CD4-positive, alpha-beta T cell treated with Interferon alpha-2 for 1 hour (primary cell): ENCODE measurements around the gene ZNF385B.
"Not testable (repeated sequence)": the region's sequence is repeated elsewhere in the genome, so short reads cannot be mapped to it uniquely, and the experiment has no call there.

Experiments used
- DNase-seq, 2 donors: peaks; one replicate each; pipeline ENCODE4 v3.0.0-alpha.2; 2020 to 2022

Gene ZNF385B

DNA sequence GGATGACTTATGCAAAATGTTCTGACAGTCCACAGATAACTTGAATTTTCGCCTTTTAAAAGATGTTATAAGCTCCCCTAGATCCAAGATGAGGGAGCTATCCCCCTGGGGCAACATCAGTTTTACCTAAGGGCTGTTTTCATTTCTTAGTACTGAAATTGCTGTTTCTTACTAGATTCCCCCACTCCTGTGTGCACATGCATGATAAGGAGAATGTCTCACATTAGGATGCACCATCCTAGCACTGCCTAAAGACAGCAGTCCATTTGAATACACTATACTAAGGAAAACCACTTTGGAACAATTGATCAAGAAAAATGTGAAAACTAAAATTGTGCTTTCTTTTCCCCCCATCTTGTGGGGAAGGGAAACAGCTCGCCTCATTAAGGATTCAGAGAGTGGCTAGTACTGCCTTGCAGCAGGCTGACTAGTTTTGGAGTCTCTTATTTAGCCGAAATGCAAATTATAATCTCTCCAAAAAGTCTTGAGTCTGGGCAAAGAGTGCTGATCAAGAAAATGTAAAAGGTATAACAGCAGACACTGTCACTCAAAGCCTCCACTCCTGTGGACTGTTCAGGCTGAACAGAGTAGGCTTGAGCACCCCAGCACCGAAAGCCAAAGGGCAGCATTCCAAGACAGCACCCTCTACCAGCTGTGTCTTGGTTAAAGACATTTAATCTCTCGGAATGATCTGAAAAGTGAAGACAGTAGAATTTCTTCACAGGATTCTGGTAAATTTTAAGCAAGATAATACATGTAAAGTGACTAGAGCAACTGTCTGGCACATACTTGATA lies 65.0 kb downstream of the ZNF385B start:
- DNase-seq, result no peak

DNA sequence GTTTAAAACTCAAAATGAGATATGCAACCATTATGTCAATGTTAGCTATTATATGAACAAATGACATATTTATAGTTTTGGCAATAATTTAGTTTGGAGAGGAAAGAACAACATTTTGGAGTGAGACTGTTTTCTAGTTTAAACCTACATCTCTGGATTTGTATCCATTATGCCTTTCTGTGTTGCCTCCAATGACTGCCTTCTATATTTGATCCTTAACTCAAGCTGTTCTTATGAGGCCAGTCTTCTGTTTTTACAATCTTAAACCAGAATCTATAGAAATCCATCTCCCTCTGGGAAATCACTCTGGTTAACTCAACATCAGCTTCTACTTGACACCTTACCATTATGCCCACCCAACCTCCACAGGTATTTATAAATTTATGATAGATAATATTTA lies 67.5 kb downstream of the ZNF385B start:
- DNase-seq, result no peak

DNA sequence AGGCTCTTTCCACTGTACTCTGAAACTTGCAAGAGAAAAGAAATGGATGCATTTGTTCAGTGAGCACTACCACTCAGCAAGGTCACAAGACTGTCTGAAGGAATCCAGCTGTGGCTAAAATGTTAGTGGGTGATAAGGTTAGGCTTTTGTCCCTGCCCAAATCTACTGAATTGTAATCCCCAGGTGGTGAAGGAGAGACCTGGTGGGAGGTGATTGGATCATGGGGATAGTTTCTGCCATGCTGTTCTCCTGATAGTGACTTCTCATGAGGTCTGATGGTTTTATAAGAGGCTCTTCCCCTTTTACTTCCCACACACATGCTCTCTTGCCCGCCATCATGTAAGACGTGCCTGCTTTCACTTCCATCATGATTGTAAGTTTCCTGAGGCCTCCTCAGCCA lies 68.2 kb downstream of the ZNF385B start:
- DNase-seq, result no peak

DNA sequence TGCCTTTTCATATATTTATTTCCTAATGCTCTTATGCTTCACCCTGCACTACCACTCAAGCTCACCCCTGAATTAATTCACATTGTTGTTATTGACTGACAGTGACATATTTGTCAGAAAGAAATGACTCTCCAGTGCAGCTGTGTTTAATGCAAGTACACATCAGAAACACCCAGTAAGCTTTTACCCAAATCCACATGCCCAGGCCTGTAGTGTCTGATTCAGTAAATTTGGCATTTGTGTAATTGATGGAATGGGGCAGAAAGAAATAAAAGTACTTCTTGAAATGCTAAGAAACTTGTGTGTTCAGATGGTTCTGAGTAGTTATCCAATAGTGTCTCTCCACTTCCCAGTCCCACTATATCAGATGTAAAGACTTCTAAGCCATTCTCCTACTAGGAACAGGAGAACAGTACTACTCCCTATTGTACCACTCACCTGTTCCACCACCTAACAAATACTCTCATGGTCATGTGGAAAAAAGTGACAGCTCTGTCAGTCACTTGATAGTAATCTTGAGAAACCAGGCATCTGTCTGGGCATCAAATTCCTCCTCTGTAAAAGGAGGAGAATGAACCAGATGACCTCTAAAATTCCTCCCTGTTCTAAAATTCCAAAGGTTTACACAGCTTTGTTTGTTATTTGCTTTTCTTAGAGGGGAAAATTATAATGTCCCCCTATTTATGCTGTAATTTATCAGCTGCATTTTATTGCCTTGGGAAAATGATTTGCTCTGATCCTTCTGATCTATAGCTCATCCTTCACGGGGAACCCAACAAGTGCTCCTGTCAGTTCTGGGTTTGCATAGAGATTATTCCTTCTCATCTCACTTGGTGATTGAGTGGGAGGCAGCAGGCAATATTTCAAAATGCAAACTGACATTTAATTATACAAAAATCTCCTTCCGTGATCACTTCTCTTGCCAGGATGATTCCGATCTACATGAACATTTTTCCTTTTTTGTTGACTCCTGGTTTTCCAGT lies 70.9 kb downstream of the ZNF385B start:
- DNase-seq, result no peak

DNA sequence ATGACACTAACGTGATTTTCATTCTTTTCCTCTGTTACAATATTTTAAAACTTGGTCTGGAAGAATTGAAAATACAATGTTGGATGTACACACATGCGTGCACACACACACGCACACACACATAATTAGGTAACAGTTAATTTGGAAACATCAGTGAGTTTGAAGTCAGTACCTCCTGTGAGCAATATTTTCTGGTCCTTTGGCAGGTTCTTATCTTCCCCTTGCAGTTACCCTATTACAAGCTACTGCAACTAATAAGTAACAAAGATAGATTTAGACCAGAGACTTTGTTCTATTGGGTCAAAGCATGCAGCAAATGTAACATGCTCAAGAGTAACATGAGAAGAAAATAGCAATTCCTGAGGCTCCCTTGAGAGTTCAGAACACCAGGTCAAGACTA lies 73.3 kb downstream of the ZNF385B start:
- DNase-seq, result no peak

DNA sequence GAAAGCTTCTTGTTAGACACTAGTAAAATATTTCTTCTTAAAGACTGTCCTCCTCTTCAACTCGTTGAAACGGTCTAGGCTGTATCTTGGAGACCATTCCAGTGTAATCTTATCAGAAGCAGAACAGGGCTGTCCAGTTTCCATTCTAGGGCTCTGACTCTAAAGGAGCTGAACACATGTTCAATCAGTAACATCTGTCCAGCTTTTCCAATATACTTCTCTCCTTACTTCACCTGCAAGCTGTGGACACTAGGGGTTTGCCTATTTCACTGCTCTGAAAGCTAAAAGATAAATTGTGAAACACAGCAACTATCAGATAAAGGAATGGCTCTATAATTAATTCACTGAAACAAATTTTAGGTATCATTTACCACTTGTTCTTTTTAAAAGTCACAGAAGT lies 73.8 kb downstream of the ZNF385B start:
- DNase-seq, result no peak

DNA sequence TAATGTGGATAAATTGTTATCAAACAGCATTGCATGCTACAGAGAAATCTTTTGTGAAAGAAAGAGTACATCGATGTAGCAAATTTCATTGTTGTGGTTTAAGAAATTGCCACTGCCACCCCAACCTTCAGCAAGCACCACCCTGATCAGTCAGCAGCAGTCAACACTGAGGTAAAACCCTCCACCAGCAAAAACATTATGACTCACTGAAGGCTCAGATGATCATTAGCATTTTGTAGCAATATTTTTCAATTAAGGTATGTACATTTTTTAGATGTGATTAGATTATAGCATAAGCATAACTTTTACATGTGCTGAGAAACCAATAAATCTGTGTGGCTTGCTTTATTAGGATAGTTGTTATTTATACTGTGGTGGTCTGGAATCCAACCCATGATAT lies 75.5 kb downstream of the ZNF385B start:
- no peak for DNase-seq

DNA sequence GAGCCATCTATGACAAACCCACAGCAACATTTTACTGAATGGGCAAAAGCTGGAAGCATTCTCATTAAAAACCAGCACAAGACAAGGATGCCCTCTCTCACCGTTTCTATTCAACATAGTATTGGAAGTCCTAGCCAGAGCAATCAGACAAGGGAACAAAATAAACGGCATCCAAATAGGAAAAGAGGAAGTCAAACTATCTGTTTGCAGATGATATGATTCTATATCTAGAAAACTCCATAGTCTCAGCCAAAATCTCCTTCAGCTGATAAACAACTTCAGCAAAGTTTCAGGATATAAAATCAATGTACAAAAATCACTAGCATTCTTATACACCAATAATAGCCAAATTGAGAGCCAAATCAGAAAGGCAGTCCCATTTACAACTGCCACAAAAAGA lies 79.1 kb downstream of the ZNF385B start:
- DNase-seq, result not testable (repeated sequence)

DNA sequence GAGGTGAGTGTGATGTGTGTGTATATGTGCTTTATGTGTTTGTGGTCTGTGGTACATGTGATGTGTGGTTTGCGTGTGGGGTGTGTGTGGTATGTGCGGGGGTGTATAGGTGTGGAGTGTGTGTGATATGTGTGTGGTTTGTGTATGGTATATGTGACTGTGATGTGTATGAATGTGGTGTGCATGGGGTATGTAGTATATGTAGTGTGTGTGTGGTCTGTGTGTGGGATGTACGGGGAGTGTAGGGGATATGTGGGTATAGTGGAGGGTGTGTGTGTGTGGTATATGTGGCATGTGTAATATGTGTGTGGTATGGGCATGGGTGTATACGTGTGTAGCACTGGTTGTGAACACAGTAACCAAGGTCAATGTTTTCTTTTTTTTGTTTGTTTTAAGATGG lies 87.4 kb downstream of the ZNF385B start:
- no peak for DNase-seq

DNA sequence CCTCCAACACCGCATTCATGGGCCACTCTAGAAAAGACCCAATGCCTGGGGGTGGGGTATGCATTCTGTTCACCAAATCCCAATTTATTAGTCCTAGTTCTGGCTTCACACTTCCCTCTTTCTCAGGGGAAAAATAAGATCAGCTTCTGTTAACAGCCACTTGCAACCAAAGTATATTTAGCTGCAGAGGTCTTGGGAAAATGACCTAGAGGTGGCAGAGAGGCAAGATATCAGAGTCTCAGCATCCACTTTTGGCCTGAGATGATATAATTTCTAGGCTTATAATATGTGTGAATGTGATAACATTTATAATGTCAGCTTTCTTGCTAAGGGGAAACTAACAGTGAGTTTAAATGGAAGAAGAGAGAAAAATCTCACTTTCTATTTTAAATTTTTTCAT lies 89.1 kb downstream of the ZNF385B start:
- no peak for DNase-seq

DNA sequence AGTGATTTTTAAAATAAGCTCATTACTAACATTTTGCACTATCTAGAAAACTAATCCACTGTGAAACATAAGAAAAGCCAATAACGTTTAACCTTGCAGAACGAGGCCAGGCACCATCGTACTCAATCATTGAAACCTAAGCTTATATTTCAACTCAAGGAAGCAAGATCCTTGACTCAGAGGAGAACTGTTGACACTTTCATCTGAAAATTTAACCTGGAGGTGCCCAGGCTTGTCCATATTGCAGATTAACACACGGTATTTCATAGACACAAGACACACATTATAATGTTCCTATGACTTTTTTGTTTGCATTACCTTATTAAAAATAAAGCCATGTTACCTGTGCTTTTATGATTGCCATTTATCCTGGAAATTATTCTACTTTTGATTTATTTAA lies 89.6 kb downstream of the ZNF385B start:
- no peak for DNase-seq

DNA sequence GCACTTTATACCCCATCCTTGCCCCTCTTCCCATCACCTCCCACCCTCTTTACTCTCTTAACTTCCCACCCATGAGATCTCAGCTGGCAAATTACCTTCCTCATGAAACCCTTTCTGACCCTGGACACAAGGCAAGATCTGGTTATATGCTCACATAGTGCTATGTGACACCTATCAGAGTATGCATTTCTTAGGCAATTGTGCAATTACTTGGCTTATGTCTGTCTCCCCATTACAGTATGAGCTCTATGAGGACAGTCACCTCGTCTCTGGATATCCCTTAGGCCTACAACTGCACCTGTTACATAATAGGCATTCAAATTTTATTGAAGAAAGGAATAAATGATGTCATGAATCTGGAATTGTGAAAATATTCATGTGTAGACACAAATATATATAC lies 91.4 kb downstream of the ZNF385B start:
- no peak for DNase-seq

DNA sequence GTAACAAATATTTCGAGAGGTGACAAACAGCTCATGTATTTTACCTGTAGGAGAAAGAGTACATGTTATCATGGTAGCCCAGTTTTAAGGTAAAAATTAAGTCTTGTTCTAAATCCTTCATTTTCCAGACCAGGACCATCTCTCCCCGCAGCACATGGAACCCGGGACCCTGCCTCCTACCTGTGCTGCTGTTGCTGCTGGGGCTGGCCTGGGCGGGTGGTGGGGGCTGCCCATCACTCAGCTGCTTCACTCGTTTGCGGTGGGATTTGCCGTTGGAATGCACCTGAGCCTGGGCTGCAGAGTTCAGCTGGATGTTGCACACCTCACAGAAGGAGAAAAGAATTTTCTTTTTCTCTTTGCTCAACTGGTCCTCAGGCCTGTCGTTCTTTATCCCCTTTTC lies 92.1 kb downstream of the ZNF385B start:
- DNase-seq, result no peak

DNA sequence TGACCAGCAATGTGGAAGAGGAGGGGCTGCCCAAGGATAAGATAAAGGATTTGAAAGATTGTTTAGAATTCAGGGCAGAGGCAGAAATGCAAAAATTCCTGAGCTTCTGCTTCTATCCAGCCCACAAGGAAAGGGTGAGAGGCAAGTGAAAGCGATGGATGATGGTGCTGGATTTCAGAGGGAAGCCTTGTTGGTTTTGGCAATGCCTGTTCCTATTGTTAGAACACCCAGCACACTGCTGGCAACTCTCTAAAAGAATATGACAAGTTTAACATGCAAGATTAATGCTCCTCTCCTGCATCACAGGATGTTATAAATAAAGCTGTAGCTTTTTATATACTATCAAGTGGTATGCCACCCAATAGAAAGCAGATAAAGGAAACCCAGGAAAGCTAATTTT lies 92.6 kb downstream of the ZNF385B start:
- DNase-seq, result no peak

DNA sequence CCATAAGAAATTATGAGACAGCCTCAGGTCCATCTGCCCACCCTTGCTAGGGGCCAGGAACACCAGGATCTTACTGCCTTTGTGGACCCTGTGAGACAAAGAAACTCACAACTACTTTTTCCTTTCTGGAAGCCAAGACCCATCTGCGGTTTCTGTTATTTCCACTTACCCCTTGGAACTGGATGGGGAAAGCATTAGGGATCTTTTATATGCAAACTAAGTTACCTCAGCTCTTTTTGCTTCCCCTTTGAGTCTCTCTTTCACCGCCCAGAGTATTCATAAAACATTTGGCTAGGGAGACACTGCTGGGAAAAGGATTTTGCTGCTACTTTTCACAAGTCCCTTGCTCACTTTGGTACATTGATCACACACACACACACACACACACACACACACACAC lies 95.7 kb downstream of the ZNF385B start:
- no peak for DNase-seq

DNA sequence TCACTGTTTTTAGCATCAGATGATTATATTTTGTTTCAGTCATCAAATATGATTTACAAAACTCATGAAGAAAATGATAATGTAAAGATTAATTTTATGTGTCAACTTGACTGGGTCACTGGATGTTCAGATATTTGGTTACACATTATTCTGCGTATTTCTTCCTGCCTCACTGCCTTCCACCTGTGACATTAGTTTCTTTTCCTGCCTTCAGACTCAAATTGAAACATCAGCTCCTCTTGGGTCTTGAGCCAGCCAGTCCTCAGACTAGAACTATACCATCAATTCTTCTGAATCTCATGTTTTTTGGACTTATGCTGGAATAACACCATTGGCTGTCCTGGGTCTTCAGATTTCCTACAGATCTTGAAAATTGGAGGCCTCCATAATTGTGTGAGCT lies 96.7 kb downstream of the ZNF385B start:
- DNase-seq, result no peak

DNA sequence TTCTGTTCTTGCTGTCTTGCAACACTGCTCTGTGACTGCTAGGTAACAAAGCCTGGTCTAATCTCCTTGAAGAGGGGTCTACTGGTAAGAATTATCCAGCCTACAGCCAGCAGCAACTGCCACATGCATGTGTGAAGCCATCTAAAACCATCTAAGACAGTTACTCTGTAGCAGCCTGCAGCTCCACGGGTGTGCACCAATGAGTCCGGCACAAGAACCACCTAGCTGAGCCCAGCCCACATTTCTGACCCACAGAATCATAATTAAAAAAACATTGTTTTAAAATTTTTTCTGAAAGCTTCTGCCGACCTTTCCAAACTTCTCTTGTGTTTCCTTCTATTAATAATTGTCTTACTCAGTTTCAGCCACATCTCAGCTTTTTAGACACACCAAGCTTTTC lies 102.8 kb downstream of the ZNF385B start:
- no peak for DNase-seq

DNA sequence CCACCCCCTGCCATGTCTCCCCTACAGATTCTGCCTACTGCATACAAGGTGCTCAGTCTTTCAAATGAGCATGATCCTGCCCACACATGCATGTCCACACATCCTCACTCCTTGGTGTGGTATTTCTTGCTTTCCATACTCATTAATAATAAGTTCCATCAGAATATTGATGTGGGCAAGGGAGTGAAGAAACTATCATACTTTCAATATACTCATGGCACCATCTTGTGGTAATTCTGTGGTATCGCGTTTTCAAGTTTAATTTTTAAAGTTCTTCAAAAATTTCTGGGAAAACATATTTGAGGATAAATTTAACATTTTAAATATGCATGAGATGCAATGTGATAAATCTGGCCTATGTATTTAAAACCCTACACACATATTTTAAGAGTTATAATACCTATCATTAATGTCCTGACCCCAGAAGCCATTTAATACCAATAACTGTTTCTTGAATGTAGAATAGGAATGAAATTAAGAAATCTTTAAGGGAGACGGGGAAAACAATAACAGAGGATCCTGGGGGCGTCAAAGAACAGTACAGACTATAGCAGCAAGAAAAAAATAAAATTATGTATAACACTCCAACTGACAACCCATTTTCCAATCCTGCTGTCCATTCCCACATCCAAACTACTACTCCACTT lies 110.1 kb downstream of the ZNF385B start:
- peak in 1 of 2 donors; percentile 8 for DNase-seq

DNA sequence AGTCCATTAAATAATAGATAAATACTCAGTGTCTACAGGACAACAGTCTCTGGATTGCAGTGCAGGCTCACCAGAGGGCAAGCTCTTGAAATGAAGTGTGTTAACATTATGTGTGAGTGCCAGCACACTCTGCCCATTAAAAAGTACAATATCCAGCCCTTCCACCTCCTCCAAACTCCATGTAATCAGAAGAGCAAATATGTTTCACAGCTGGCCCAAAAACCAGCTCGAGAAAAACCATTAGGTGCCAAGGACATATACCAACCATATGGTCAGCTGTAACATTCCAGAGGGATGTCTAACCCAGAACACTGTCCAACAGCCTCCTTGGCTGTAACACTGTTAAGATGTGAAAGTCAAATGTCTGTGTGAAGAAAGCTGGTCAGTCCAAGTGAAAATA lies 112.2 kb downstream of the ZNF385B start:
- DNase-seq, result no peak

DNA sequence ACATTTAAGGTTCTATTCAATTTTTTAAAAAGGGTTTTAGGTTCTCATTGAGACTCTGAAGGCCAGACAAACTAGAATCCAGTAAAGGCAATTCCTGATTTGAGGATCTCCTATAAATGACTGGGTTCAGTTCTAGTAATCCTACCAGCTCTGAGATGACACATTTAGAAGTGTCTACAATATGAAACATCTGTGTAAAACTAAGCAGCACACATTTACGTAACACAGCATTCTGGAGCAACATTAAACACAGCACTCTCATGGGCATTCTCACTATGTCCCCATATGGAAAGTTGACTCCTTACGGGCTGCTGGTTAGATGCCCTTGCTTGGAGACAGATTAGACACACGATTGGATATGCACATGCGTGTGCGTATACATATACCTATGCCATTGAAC lies 114.4 kb downstream of the ZNF385B start:
- no peak for DNase-seq

DNA sequence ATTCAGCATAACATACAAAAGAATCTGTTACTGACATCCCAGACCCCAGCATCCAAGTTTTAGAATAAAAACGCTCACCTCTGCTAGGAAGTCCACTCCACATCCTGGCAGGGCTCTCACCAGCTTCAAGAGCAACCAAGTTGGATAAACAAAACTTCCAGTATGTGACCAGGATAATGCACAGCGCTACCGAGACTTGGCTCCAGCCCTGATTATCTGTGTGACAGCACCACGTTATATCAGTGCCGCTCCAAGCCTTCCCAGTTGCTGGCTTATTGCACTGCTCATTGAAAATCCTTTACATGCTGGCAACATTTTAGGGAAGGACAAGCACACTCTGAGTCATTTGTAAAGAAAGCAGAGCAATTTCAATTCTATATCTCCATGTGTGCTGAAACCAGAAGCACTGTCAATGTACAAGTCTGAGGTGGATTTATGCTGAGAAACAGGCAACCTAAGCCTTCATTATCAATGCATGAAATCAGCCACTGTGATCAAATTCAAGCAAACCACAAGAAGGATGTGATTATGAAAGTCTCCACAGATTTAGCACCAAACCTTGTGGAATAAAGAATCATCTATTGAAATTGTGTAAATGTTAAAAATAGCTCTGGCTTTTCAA lies 115.7 kb downstream of the ZNF385B start:
- no peak for DNase-seq

DNA sequence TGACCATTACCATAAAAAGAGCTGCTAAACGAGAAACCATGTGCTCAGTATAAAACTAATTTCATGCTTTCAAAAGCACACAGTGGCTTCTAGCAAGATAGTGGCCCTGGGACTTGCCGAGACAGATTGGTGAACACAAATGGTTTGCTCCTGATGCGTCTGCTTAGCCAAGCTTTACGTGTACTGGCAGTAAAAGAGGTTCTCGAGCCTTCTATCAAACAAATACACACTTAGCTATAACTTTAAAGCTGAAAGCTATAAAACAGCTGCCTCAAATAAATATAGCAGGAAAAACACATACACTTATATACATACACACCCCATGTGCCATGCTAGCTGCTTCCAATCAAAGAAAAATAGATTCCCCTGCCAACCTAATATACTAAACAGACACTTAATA lies 117.0 kb downstream of the ZNF385B start:
- DNase-seq, result no peak

DNA sequence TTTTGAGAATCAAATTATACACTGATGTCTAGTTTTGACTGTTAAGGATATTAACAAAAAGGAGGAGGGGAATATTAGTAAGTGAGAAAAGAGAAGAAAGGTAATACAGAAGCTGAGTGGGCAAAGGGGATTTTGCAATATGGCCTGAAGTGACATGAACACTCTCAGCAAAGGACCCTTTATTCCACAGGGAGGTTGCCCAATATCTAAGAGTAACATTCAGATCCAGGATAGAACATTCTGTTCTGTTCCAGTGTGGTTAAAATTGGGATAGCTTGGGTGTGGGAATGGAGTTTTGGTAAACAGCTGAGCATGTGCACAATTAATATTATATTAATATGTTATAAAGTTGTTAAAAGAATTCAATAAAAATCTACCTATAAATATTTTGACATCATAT lies 120.1 kb downstream of the ZNF385B start:
- DNase-seq, result no peak
